Body of pancreas (tissue), 4 donors: ENCODE results near the gene PCDHAC2.

Source experiments
- CTCF ChIP-seq, 7 experiments: fragments of 450-650 bp in 4 of 7; fragments of 200-600 bp in 3 of 7; sonication (generic) in 3 of 7; IDR thresholded peaks; one replicate each; pipeline ENCODE4 v1.5.1; 2016 to 2019; ENCODE audit warnings: antibody characterized with exemption in 7 of 7
- POLR2A ChIP-seq, 3 donors: fragments of 450-650 bp; IDR thresholded peaks; one replicate each; pipeline ENCODE4 v1.6.1; 2016; ENCODE audit warnings: antibody characterized with exemption in 3 of 3, mild to moderate bottlenecking in 2 of 3

DNA sequence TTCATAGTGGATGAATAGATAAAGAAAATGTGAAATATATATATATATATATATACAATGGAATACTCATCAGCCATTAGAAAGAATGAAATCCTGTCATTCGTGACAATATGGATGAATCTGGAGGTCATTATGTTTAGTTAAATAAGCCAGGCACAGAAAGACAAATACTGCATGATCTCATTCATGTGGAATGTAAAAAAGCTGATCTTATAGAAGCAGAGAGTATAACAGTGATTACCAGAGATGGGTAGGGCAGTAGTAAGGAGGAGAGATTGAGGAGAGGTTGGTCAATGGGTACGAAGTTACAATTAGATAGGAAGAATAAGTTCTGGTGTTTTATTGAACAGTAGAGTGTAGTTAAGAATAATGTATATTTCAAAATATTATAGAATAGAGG, 19.7 kb upstream of the PCDHAC2 start:
- no peak for TF ChIP-seq CTCF (IDR thresholded peaks at IDR 0.05)
- TF ChIP-seq POLR2A (IDR thresholded peaks at IDR 0.05), result no peak
